Measurements from ENCODE around the gene MAMDC4. TPM values are rescaled to one million over a fixed set of nuclear protein-coding genes. Genes with fewer than 3 reads are reported as not detected.
"Not testable (repeated sequence)": the region's sequence is repeated elsewhere in the genome, so short reads cannot be mapped to it uniquely, and the experiment has no call there.

Gene MAMDC4
- total RNA-seq, 2 experiments from 2014 or later: 14.1 to 15.3 TPM

- ChIA-PET POLR2A (no interaction called here), CTCF (interaction anchor here (0.7 to 2.5 kb wide), 7 partner anchors 12 to 261 kb away, joined by 3 to 7 read pairs (median 3); no protein-coding TSS in a partner anchor)
These were observed 28.8 kb upstream of the MAMDC4 start for GRCh38 chr9:136823136-136824046.

- ChIA-PET POLR2A (no interaction called here), CTCF (interaction anchor here (0.7 to 2.5 kb wide), 5 partner anchors 10 to 23 kb away, joined by 3 to 7 read pairs (median 4); no protein-coding TSS in a partner anchor)
These were observed 27.5 kb upstream of the MAMDC4 start for GRCh38 chr9:136824496-136825225.

- POLR2A ChIA-PET: no interaction called here
- CTCF ChIA-PET: interaction anchor here (1.5 kb wide), 1 partner anchor 242 kb away, joined by 3 read pairs; no protein-coding TSS in a partner anchor
These were observed 26.6 kb upstream of the MAMDC4 start for GRCh38 chr9:136825295-136826187.

- CTCF ChIA-PET: interaction anchor here (1.5 kb wide), 1 partner anchor 241 kb away, joined by 3 read pairs; no protein-coding TSS in a partner anchor
- POLR2A ChIA-PET: no interaction called here
These were observed 26.0 kb upstream of the MAMDC4 start for GRCh38 chr9:136826188-136826541.

- POLR2A ChIA-PET: no interaction called here
- CTCF ChIA-PET: interaction anchor here (0.6 to 1.5 kb wide), 2 partner anchors 46 to 241 kb away, joined by 3 read pairs; no protein-coding TSS in a partner anchor
These were observed 25.2 kb upstream of the MAMDC4 start for GRCh38 chr9:136826703-136827582.

GRCh38 chr9:136827794-136828473, 24.2 kb upstream of the MAMDC4 start:
- ChIA-PET CTCF (interaction anchor here (2.0 kb wide), 1 partner anchor 16 kb away, joined by 5 read pairs; no protein-coding TSS in a partner anchor), POLR2A (no interaction called here)

GRCh38 chr9:136828474-136829140, 23.5 kb upstream of the MAMDC4 start:
- ChIA-PET CTCF (interaction anchor here (1.7 to 2.0 kb wide), 2 partner anchors 15 to 207 kb away, joined by 4 to 5 read pairs; no protein-coding TSS in a partner anchor), POLR2A (no interaction called here)

GRCh38 chr9:136829412-136829811, 22.7 kb upstream of the MAMDC4 start:
- ChIA-PET CTCF (interaction anchor here (0.7 to 2.0 kb wide), 3 partner anchors 14 to 206 kb away, joined by 3 to 5 read pairs (median 4); no protein-coding TSS in a partner anchor), POLR2A (no interaction called here)

GRCh38 chr9:136829981-136830885, 21.9 kb upstream of the MAMDC4 start:
- ChIA-PET CTCF (interaction anchor here (0.7 to 1.7 kb wide), 2 partner anchors 72 to 205 kb away, joined by 3 to 4 read pairs; no protein-coding TSS in a partner anchor), POLR2A (no interaction called here)

- POLR2A ChIA-PET: no interaction called here
- CTCF ChIA-PET: no interaction called here
These were observed 21.0 kb upstream of the MAMDC4 start for GRCh38 chr9:136831002-136831719.

GRCh38 chr9:136831720-136832104, 20.4 kb upstream of the MAMDC4 start:
- CTCF ChIA-PET: no interaction called here
- POLR2A ChIA-PET: no interaction called here

GRCh38 chr9:136832581-136832980, 19.6 kb upstream of the MAMDC4 start:
- CTCF ChIA-PET: no interaction called here
- POLR2A ChIA-PET: no interaction called here

GRCh38 chr9:136833381-136834048, 18.6 kb upstream of the MAMDC4 start:
- CTCF ChIA-PET: not testable (repeated sequence)
- POLR2A ChIA-PET: interaction anchor here (0.6 kb wide), 1 partner anchor 98 kb away, joined by 6 read pairs; no protein-coding TSS in a partner anchor

GRCh38 chr9:136835162-136835931, 16.8 kb upstream of the MAMDC4 start:
- POLR2A ChIA-PET: interaction anchor here (0.7 kb wide), 1 partner anchor 112 kb away, joined by 9 read pairs; no protein-coding TSS in a partner anchor
- CTCF ChIA-PET: interaction anchor here (1.4 to 1.6 kb wide), 2 partner anchors 12 to 141 kb away, joined by 3 to 7 read pairs; no protein-coding TSS in a partner anchor
